NCI-H524 (cell line): ENCODE measurements around the gene SWAP70.
A peak's percentile ranks its signal among the peaks of the same experiment; 100 is the strongest.

Source experiments
- DNase-seq, 2 experiments: peaks; one replicate each; lab custom pipeline; 2025; lab: John Stamatoyannopoulos, UW

Gene SWAP70

GRCh38 chr11:9776203-9776602, 112.3 kb downstream of the SWAP70 start:
- DNase-seq: no peak

GRCh38 chr11:9777066-9777465, 113.2 kb downstream of the SWAP70 start:
- DNase-seq: no peak

DNA sequence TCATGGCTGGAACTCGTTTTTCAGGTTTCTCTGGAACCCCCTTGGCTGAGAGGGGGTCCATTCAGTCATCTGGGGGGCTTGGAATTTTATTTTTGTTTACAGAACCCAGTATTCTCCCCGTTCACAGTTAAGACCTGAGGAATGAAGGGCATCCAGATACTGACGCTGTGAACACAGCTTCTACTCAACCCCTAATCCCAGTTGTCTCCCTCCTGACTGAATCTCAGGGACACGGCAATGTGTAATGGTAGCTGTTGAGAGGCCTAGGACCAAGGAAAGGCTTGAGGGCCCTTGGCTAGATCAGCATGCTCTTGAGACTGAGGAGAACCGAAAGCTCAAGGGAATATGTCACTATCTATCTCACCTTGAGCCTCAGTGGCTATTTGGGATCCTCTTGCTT, 113.6 kb downstream of the SWAP70 start:
- no peak for DNase-seq

DNA sequence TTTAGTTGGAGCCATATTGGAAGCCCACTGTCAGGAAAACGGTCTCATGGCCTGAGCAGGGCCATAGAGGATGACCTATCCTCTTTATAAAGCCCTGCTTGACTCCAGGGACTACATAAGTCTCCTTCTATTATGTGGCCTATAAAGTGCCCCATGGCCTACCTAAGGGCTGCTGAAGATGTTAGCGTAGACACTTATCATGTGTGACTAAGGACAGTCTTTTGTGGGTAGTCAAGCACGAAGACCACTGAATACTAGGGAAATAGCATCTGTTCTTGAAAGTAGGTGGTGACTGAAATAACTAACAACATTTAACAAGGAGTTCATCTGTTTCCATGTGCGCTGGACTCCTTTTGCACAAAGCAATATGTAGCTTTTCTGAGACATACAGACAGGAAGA, 117.1 kb downstream of the SWAP70 start:
- no peak for DNase-seq

DNA sequence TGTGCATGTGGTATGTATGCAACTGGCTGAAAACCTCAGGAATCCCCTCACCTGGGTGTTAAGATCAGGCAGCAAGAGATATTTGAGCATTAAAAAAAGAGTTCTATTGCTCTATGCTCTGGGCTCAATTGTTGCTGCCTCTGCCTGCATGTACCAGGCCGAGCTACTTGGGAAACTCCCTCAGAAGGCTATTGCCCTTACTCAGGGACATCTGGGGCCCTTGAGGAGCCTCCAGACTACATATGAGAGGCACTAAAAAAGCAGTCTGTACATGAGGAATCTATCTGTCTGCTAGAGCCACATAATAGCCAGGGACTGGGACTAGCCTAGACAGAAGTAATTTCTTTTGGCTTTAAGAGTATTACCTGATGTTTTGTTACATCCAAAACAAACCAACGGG, 120.1 kb downstream of the SWAP70 start:
- DNase-seq: no peak

- no peak for DNase-seq
Observed at GRCh38 chr11:9784602-9785315, 120.9 kb downstream of the SWAP70 start.

- no peak for DNase-seq
Observed at GRCh38 chr11:9787260-9787659, 123.4 kb downstream of the SWAP70 start.

GRCh38 chr11:9787981-9788521, 124.2 kb downstream of the SWAP70 start:
- DNase-seq: no peak

DNA sequence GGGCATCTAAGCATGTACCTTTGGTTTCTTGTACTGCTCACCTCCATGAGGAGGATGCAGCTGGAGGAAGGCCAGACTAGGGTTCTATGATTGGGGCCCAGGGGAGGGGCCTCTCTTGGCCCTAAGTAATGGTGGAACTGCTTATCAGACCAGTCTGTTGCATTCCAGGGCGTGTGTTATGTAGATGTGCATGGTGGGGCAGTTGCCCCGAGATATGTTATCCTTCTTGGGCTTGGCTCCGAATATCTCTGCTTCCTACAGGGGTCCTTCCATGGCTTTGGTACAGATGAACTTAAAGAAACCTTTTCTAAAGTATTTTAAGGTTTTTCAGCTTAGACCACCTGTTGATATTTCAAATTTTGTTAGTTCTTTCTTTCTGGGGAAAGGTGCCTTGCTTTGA, 126.0 kb downstream of the SWAP70 start:
- DNase-seq: no peak

DNA sequence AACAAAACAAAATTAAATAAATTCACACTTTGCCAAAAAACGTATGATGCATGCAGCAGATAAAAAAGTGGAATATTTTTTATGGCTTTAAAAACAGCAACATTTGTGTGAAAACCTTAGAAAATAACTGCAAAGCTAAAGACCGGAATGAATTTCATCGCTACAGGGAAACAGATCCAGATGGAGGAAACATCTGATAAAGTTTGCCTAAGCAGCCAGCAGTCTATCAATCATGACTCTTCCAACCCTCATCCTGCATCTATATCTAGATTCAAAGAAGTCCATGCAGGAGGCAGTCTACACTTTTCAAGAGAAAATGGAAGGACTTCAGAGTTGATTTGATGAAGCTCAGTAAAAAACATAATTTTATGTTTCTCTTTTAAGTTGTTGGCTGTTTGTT, 126.8 kb downstream of the SWAP70 start:
- DNase-seq: no peak

DNA sequence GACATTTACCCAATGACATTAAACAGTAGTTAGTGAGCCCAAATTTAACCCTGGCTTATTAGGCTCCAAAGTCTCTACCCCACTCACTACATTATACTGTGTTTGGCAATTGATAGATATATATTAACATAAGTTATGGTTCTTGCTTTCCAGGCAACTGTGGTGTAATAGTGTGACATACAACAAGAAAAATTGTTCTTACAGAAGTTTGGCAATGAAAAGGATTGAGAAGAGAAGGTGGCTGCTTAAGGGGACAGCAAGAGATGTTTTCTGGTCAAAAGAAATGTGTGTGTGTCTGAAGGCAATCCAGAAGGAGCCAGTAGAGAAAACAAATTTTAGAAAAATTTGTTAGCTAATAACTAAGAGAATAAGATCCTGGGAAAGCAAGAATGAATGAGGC, 132.4 kb downstream of the SWAP70 start:
- DNase-seq: no peak

- no peak for DNase-seq
Observed at GRCh38 chr11:9796854-9797253, 133.0 kb downstream of the SWAP70 start.

DNA sequence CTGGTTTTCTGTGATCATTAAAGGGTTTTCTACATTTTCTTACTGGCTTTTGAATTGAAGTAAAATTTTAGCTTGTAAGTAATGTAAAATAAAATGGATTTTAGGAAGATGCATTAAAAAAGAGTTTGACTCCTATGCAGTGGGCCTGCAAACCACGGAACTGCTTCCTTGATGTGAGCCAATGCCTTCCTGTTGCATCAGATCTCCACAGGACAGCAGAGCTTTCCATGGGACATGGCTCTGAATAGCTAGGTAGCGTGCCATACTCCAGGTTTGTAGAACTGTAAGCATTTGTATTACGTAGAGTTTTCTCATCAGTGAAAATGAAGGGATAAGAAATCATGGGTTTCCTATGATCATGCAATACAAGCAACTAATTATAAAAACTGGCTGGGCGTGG, 133.4 kb downstream of the SWAP70 start:
- DNase-seq: no peak

GRCh38 chr11:9799886-9800285, 136.0 kb downstream of the SWAP70 start:
- DNase-seq: no peak

GRCh38 chr11:9802291-9802861, 138.5 kb downstream of the SWAP70 start:
- DNase-seq: peak in 1 of 2 experiments; percentile 22
